ENCODE measurements around the gene MAP2K2.

MAP2K2 gene

GRCh38 chr19:4058693-4059452, 65.0 kb downstream of the MAP2K2 start:
- no peak for DNase-seq (ENCODE audit: low read depth)
- peak overlapping the region; percentile 52 for H3K4me3 ChIP-seq (ENCODE audit: low read length)
- TF ChIP-seq CTCF (conservative IDR thresholded peaks at IDR 0.05; ENCODE audit: low read length), result no peak

GRCh38 chr19:4057931-4058692, 65.8 kb downstream of the MAP2K2 start:
- peak overlapping the region; percentile 52 for H3K4me3 ChIP-seq (ENCODE audit: low read length)
- peak; percentile 91 for DNase-seq (ENCODE audit: low read depth)
- peak; percentile 26 for TF ChIP-seq CTCF (conservative IDR thresholded peaks at IDR 0.05; ENCODE audit: low read length)

- TF ChIP-seq CTCF (conservative IDR thresholded peaks at IDR 0.05; ENCODE audit: low read length), result no peak
- H3K4me3 ChIP-seq (ENCODE audit: low read length), result no peak overlapping the region
- DNase-seq (ENCODE audit: low read depth), result no peak
Observed at GRCh38 chr19:4055209-4055552, 68.7 kb downstream of the MAP2K2 start.

GRCh38 chr19:4054441-4055208, 69.3 kb downstream of the MAP2K2 start:
- H3K4me3 ChIP-seq (ENCODE audit: low read length), result no peak overlapping the region
- no peak for TF ChIP-seq CTCF (conservative IDR thresholded peaks at IDR 0.05; ENCODE audit: low read length)
- no peak for DNase-seq (ENCODE audit: low read depth)

GRCh38 chr19:4053423-4054324, 70.2 kb downstream of the MAP2K2 start:
- TF ChIP-seq CTCF (conservative IDR thresholded peaks at IDR 0.05; ENCODE audit: low read length), result no peak
- no peak for DNase-seq (ENCODE audit: low read depth)
- H3K4me3 ChIP-seq (ENCODE audit: low read length), result no peak overlapping the region

- TF ChIP-seq CTCF (conservative IDR thresholded peaks at IDR 0.05; ENCODE audit: low read length), result no peak
- H3K4me3 ChIP-seq (ENCODE audit: low read length), result no peak overlapping the region
- DNase-seq (ENCODE audit: low read depth), result no peak
Observed at GRCh38 chr19:4052993-4053422, 70.9 kb downstream of the MAP2K2 start.
